Fibroblast of lung (primary cell): ENCODE measurements around the gene CTAG1A. TPM values are rescaled to one million over a fixed set of nuclear protein-coding genes. Genes with fewer than 3 reads are reported as not detected.
"Not testable (repeated sequence)": the region's sequence is repeated elsewhere in the genome, so short reads cannot be mapped to it uniquely, and the experiment has no call there.

Experiments
- DNase-seq, 2 donors: peaks; one replicate each; pipeline versions ENCODE4 v3.0.0 to v3.0.0-alpha.2; 2010; ENCODE audit warnings: low read depth in 2 of 2
- H2AFZ ChIP-seq: 2 replicates; pipeline ENCODE4 v1.5.1; 2012; ENCODE audit warnings: low read length, control low read depth, inconsistent platforms
- H3K27ac ChIP-seq: 2 replicates; pipeline ENCODE4 v1.5.1; 2011; ENCODE audit warnings: low read length, control low read depth; ENCODE audit not compliant: insufficient read depth
- H3K27me3 ChIP-seq: 2 replicates; pipeline ENCODE4 v1.5.1; 2011; ENCODE audit warnings: mild to moderate bottlenecking, low read length; ENCODE audit not compliant: control insufficient read depth, insufficient read depth
- H3K36me3 ChIP-seq: 2 replicates; pipeline ENCODE4 v1.5.1; 2011; ENCODE audit warnings: low read length; ENCODE audit not compliant: control insufficient read depth, insufficient read depth
- H3K4me1 ChIP-seq: 2 replicates; pipeline ENCODE4 v1.5.1; 2011; ENCODE audit warnings: low read length; ENCODE audit not compliant: control insufficient read depth, insufficient read depth; ENCODE audit errors: extremely low read depth
- H3K4me2 ChIP-seq: 2 replicates; pipeline ENCODE4 v1.5.1; 2011; ENCODE audit warnings: low read length, control low read depth; ENCODE audit not compliant: insufficient read depth; ENCODE audit errors: extremely low read depth
- H3K4me3 ChIP-seq, 4 experiments: fragments of 200-600 bp in 1 of 4; sonication (generic) in 1 of 4; replicated peaks in 1 of 4; 2 replicates each; pipeline ENCODE4 v1.5.1; 2011 to 2016; ENCODE audit warnings: low read length in 4 of 4, low read depth in 3 of 4, mild to moderate bottlenecking in 3 of 4, control low read depth in 2 of 4, inconsistent platforms in 1 of 4, mixed read lengths in 1 of 4; ENCODE audit not compliant: insufficient read depth in 1 of 4; ENCODE audit errors: control extremely low read depth in 1 of 4
- H3K79me2 ChIP-seq: 2 replicates; pipeline ENCODE4 v1.5.1; 2012; ENCODE audit warnings: mild to moderate bottlenecking, low read length, inconsistent platforms; ENCODE audit not compliant: control insufficient read depth, insufficient read depth
- H3K9ac ChIP-seq: 2 replicates; pipeline ENCODE4 v1.5.1; 2011; ENCODE audit warnings: mild to moderate bottlenecking, low read length, control low read depth; ENCODE audit not compliant: insufficient read depth
- H3K9me3 ChIP-seq: 2 replicates; pipeline ENCODE4 v1.5.1; 2012; ENCODE audit warnings: low read depth, low read length; ENCODE audit not compliant: control insufficient read depth, insufficient read depth
- H4K20me1 ChIP-seq: 2 replicates; pipeline ENCODE4 v1.5.1; 2011; ENCODE audit warnings: low read length; ENCODE audit not compliant: control insufficient read depth, insufficient read depth; ENCODE audit errors: extremely low read depth
- polyA plus RNA-seq, 2 donors: library from polyadenylated mRNA; depleted of rRNA in 1 of 2; stranded (reverse) in 1 of 2; unstranded in 1 of 2; fragments of >200 nt; gene quantifications; 2 replicates each; pipeline ENCODE4 v1.2.1, GENCODE V29; 2011 to 2012; ENCODE audit warnings: missing spikeins in 1 of 2
- total RNA-seq: library from RNA; depleted of rRNA; stranded (reverse); fragments of >200 nt; gene quantifications from 2 replicates; pipeline ENCODE4 v1.2.1, GENCODE V29; 2014

Gene CTAG1A
- total and polyA plus RNA-seq, 2 donors (not counting 1 experiment from before 2014, with no cell fraction given) = not detected

GRCh38 chrX:154633661-154634060 lies 48.7 kb downstream of the CTAG1A start:
- not testable (repeated sequence) for H3K4me3 ChIP-seq, H3K9ac ChIP-seq, H3K4me1 ChIP-seq, DNase-seq, H3K36me3 ChIP-seq, H3K27me3 ChIP-seq, H3K9me3 ChIP-seq, H3K27ac ChIP-seq, H3K4me2 ChIP-seq, H4K20me1 ChIP-seq, H2AFZ ChIP-seq, H3K79me2 ChIP-seq

Other genes starting within 250 kb of the CTAG1A start
- gene FLNA, start 210.5 kb upstream of the CTAG1A start, total RNA-seq = 2,298 and 2,728 TPM in 2 replicates
- gene FLNA, start 210.5 kb upstream of the CTAG1A start, polyA plus RNA-seq = 654 and 799 TPM in 2 replicates
- 23.4 and 26.4 TPM in 2 replicates for gene EMD, start 205.8 kb upstream of the CTAG1A start, total RNA-seq
- 72.1 and 82.4 TPM in 2 replicates for gene EMD, start 205.8 kb upstream of the CTAG1A start, polyA plus RNA-seq
- gene RPL10, start 186.8 kb upstream of the CTAG1A start, total RNA-seq = 2,291 and 2,319 TPM in 2 replicates
- 4,015 and 4,527 TPM in 2 replicates for gene RPL10, start 186.8 kb upstream of the CTAG1A start, polyA plus RNA-seq
- 13.9 and 38.5 TPM in 2 replicates for gene DNASE1L1, start 175.9 kb upstream of the CTAG1A start, total RNA-seq
- gene DNASE1L1, start 175.9 kb upstream of the CTAG1A start, polyA plus RNA-seq = 11.3 and 13.6 TPM in 2 replicates
- 17.7 and 21.6 TPM in 2 replicates for gene TAFAZZIN, start 173.6 kb upstream of the CTAG1A start, total RNA-seq
- gene TAFAZZIN, start 173.6 kb upstream of the CTAG1A start, polyA plus RNA-seq = 11.2 and 12.1 TPM in 2 replicates
- 38.8 and 59.8 TPM in 2 replicates for gene ATP6AP1, start 156.5 kb upstream of the CTAG1A start, total RNA-seq
- 86.9 and 89.7 TPM in 2 replicates for gene ATP6AP1, start 156.5 kb upstream of the CTAG1A start, polyA plus RNA-seq
- 53.2 and 86.5 TPM in 2 replicates for gene GDI1, start 148.0 kb upstream of the CTAG1A start, total RNA-seq
- 134 and 162 TPM in 2 replicates for gene GDI1, start 148.0 kb upstream of the CTAG1A start, polyA plus RNA-seq
- gene FAM50A, start 141.0 kb upstream of the CTAG1A start, total RNA-seq = 80.1 and 88.1 TPM in 2 replicates
- gene FAM50A, start 141.0 kb upstream of the CTAG1A start, polyA plus RNA-seq = 117 and 123 TPM in 2 replicates
- gene PLXNA3, start 126.9 kb upstream of the CTAG1A start, total RNA-seq = 11.6 and 17.8 TPM in 2 replicates
- 18.4 and 24.3 TPM in 2 replicates for gene PLXNA3, start 126.9 kb upstream of the CTAG1A start, polyA plus RNA-seq
- gene LAGE3, start 105.9 kb upstream of the CTAG1A start, total RNA-seq = 13.4 and 20.5 TPM in 2 replicates
- gene LAGE3, start 105.9 kb upstream of the CTAG1A start, polyA plus RNA-seq = 6.1 and 6.4 TPM in 2 replicates
- gene UBL4A, start 98.5 kb upstream of the CTAG1A start, total RNA-seq = 39.5 and 42.8 TPM in 2 replicates
- 17.9 and 21.7 TPM in 2 replicates for gene UBL4A, start 98.5 kb upstream of the CTAG1A start, polyA plus RNA-seq
- 13.9 and 15.2 TPM in 2 replicates for gene SLC10A3, start 94.5 kb upstream of the CTAG1A start, total RNA-seq
- gene SLC10A3, start 94.5 kb upstream of the CTAG1A start, polyA plus RNA-seq = 15.5 and 16.0 TPM in 2 replicates
- gene FAM3A, start 68.9 kb upstream of the CTAG1A start, total RNA-seq = 30.0 and 30.2 TPM in 2 replicates
- gene FAM3A, start 68.9 kb upstream of the CTAG1A start, polyA plus RNA-seq = 16.5 and 17.3 TPM in 2 replicates
- gene G6PD, start 38.3 kb upstream of the CTAG1A start, total RNA-seq = 52.1 and 86.2 TPM in 2 replicates
- gene G6PD, start 38.3 kb upstream of the CTAG1A start, polyA plus RNA-seq = 109 and 229 TPM in 2 replicates
- 8.7 and 20.1 TPM in 2 replicates for gene IKBKG, start 37.5 kb upstream of the CTAG1A start, total RNA-seq
- gene IKBKG, start 37.5 kb upstream of the CTAG1A start, polyA plus RNA-seq = 14.8 and 27.8 TPM in 2 replicates
- not detected in 2 replicates for gene CTAG1B, start 34.1 kb downstream of the CTAG1A start, total RNA-seq
- gene CTAG1B, start 34.1 kb downstream of the CTAG1A start, polyA plus RNA-seq = not detected in 2 replicates
- gene CTAG2, start 68.4 kb downstream of the CTAG1A start, total RNA-seq = not detected in 2 replicates
- gene CTAG2, start 68.4 kb downstream of the CTAG1A start, polyA plus RNA-seq = not detected in 2 replicates
- gene GAB3, start 165.9 kb downstream of the CTAG1A start, total RNA-seq = 4.1 and 6.4 TPM in 2 replicates
- 2.8 and 2.9 TPM in 2 replicates for gene GAB3, start 165.9 kb downstream of the CTAG1A start, polyA plus RNA-seq
- 30.2 and 31.1 TPM in 2 replicates for gene DKC1, start 177.7 kb downstream of the CTAG1A start, total RNA-seq
- 42.4 and 66.8 TPM in 2 replicates for gene DKC1, start 177.7 kb downstream of the CTAG1A start, polyA plus RNA-seq
- 19.0 and 38.5 TPM in 2 replicates for gene MPP1, start 220.4 kb downstream of the CTAG1A start, total RNA-seq
- 27.0 and 51.9 TPM in 2 replicates for gene MPP1, start 220.4 kb downstream of the CTAG1A start, polyA plus RNA-seq
- gene SMIM9, start 249.5 kb downstream of the CTAG1A start, total RNA-seq = not detected in 2 replicates
- gene SMIM9, start 249.5 kb downstream of the CTAG1A start, polyA plus RNA-seq = not detected in 2 replicates